Measurements from ENCODE around the gene NOVA2. TPM values are rescaled to one million over a fixed set of nuclear protein-coding genes. Genes with fewer than 3 reads are reported as not detected.

NOVA2 gene
- polyA plus RNA-seq, 1 donor: 2.5 TPM

DNA sequence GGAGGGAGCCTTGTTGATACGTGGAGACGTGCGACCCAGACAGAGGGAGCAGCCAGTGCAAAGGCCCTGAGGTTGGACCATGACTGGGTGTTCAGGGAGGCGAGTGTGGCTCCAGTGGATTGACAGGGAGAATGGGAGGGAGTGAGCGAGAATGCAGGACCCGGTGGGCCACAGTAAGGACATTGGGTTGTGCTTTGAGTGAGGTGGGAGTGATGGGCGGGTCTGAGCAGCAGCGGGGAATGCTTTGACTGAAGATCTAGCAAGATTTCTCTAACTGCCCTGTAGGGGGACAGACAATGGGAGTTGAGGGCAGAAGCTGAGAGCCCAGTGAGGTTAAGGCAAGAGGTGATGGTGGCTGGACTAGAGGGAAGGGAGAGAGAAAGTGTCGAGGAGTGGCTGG lies 51.4 kb downstream of the NOVA2 start:
- peaks cover 4% of the 10 kb centered on the region for H3K27me3 ChIP-seq (ENCODE audit: control insufficient read depth, insufficient read depth, low read length)
- H3K36me3 ChIP-seq (ENCODE audit: control insufficient read depth, insufficient read depth, low read length): no peaks in the 10 kb centered on the region
- DNase-seq: no peak
- H3K4me1 ChIP-seq (ENCODE audit: control insufficient read depth, insufficient read depth, low read length): no peaks in the 10 kb centered on the region
- H3K27ac ChIP-seq (ENCODE audit: low read length): no peak overlapping the region
- H3K9me3 ChIP-seq (ENCODE audit: control insufficient read depth, low read depth, low read length): no peaks in the 10 kb centered on the region
- no CpG with 5 or more reads among the region's 9 CpGs for WGBS (ENCODE audit: insufficient coverage, low lambda C conversion rate)
- H3K4me3 ChIP-seq (ENCODE audit: low read length): no peak overlapping the region

DNA sequence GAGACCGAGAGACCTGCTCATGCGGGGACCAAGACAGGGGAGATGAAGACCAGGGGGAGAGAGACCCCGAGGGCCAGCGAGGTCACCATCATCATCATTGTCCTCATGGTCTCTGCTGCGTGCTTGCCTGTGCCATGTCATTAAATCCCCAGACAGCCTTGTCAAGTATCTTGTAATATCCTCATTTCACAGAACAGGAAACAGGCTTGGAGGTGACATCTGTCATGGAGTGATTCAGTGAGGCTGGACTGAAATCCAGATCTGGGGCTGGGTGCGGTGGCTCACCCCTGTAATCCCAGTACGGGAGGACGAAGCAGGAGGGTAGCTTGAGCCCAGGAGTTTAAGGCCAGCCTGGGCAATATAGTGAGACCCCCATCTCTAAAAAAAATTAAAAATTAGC lies 53.2 kb downstream of the NOVA2 start:
- Histone ChIP-seq H3K4me3 (ENCODE audit: low read length) (no peak overlapping the region), H3K27ac (ENCODE audit: low read length) (no peak overlapping the region), H3K4me1 (ENCODE audit: control insufficient read depth, insufficient read depth, low read length) (no peaks in the 10 kb centered on the region), H3K27me3 (ENCODE audit: control insufficient read depth, insufficient read depth, low read length) (peaks cover 4% of the 10 kb centered on the region), H3K36me3 (ENCODE audit: control insufficient read depth, insufficient read depth, low read length) (no peaks in the 10 kb centered on the region), H3K9me3 (ENCODE audit: control insufficient read depth, low read depth, low read length) (no peaks in the 10 kb centered on the region)
- WGBS (ENCODE audit: insufficient coverage, low lambda C conversion rate): 100% methylated on average over 1 of the region's 8 CpGs
- DNase-seq: no peak

DNA sequence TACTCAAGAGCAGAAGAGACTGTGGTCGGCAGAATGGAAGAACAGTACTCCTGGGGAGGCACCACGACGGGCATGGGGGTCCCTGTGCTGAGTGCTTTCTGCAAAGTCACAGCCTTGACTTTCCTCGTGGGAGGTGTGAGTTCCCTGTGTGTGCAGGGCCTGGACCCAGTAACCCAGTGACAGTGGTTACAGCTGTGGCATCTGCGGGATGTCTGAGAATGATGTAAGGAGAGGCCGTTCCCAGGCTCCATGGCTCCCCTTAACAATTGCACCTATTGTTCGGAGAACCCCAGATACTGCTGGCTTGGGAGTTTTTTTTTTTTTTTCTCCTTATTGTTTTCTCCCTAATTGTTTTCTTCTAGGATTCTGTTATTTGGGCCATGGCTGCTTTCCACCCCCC lies 54.0 kb downstream of the NOVA2 start:
- DNase-seq: no peak
- peaks cover 7% of the 10 kb centered on the region for H3K27me3 ChIP-seq (ENCODE audit: control insufficient read depth, insufficient read depth, low read length)
- no CpG with 5 or more reads among the region's 7 CpGs for WGBS (ENCODE audit: insufficient coverage, low lambda C conversion rate)
- H3K36me3 ChIP-seq (ENCODE audit: control insufficient read depth, insufficient read depth, low read length): no peaks in the 10 kb centered on the region
- no peaks in the 10 kb centered on the region for H3K9me3 ChIP-seq (ENCODE audit: control insufficient read depth, low read depth, low read length)
- no peaks in the 10 kb centered on the region for H3K4me1 ChIP-seq (ENCODE audit: control insufficient read depth, insufficient read depth, low read length)
- no peak overlapping the region for H3K4me3 ChIP-seq (ENCODE audit: low read length)
- no peak overlapping the region for H3K27ac ChIP-seq (ENCODE audit: low read length)

DNA sequence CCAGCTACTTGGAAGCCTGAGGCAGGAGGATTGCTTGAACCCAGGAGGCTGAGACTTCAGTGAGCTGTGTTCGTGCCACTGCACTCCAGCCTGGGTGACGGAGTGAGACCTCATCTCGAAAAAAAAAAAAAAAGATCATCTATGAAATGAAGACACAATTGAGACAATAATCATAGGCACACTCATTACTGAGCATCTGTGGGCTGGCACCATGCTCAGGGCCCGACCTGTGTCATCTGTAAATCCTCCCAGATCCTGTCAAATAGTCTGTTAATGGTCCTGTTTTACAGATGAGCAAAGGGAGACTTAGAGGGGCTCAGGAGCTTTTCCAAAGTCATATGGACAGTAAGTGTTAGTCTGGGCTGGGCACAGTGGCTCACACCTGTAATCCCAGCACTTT lies 54.9 kb downstream of the NOVA2 start:
- WGBS (ENCODE audit: insufficient coverage, low lambda C conversion rate): no CpG with 5 or more reads among the region's 4 CpGs
- H3K27me3 ChIP-seq (ENCODE audit: control insufficient read depth, insufficient read depth, low read length): peaks cover 10% of the 10 kb centered on the region

DNA sequence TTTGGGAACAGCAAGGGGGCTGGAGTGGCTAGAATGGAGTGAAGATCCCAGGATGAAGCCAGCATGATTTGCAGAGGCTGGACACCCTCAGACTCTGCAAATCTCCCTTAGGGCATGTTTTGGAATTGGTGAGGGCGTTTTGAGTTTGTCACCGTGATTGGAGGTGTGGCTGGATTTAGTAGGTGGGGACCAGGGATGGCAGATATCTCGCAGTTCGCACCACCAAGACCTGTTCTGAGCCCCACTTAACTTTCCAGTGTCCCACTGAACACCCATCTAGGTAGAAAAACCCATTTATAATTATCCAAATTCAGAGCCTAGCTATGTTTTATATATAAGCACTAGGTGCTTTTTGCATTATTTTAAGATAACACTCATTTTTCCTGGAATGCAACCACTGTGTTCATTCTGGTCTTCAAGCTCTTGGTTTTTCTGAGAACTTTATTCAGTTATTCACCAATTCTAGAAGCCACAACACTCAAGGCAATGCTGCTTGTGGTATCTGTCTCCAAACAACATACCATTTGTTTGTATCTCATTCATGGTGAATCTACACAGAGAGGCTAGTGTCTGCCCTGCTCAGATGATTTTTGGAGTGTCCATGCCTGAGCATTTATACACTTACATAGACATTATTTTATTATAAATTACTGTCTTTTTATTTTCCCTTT lies 56.1 kb downstream of the NOVA2 start:
- H3K4me1 ChIP-seq (ENCODE audit: control insufficient read depth, insufficient read depth, low read length): no peaks in the 10 kb centered on the region
- WGBS (ENCODE audit: insufficient coverage, low lambda C conversion rate): no CpG with 5 or more reads among the region's 4 CpGs
- no peaks in the 10 kb centered on the region for H3K36me3 ChIP-seq (ENCODE audit: control insufficient read depth, insufficient read depth, low read length)
- no peak overlapping the region for H3K27ac ChIP-seq (ENCODE audit: low read length)
- no peak overlapping the region for H3K4me3 ChIP-seq (ENCODE audit: low read length)
- DNase-seq: no peak
- H3K27me3 ChIP-seq (ENCODE audit: control insufficient read depth, insufficient read depth, low read length): peaks cover 14% of the 10 kb centered on the region
- H3K9me3 ChIP-seq (ENCODE audit: control insufficient read depth, low read depth, low read length): peaks cover 4% of the 10 kb centered on the region

More for the DNA sequence above, 54.9 kb downstream of the NOVA2 start:
- Histone ChIP-seq H3K4me3 (ENCODE audit: low read length) (no peak overlapping the region), H3K27ac (ENCODE audit: low read length) (no peak overlapping the region), H3K36me3 (ENCODE audit: control insufficient read depth, insufficient read depth, low read length) (no peaks in the 10 kb centered on the region), H3K4me1 (ENCODE audit: control insufficient read depth, insufficient read depth, low read length) (no peaks in the 10 kb centered on the region), H3K9me3 (ENCODE audit: control insufficient read depth, low read depth, low read length) (peaks cover 4% of the 10 kb centered on the region)
- no peak for DNase-seq

DNA sequence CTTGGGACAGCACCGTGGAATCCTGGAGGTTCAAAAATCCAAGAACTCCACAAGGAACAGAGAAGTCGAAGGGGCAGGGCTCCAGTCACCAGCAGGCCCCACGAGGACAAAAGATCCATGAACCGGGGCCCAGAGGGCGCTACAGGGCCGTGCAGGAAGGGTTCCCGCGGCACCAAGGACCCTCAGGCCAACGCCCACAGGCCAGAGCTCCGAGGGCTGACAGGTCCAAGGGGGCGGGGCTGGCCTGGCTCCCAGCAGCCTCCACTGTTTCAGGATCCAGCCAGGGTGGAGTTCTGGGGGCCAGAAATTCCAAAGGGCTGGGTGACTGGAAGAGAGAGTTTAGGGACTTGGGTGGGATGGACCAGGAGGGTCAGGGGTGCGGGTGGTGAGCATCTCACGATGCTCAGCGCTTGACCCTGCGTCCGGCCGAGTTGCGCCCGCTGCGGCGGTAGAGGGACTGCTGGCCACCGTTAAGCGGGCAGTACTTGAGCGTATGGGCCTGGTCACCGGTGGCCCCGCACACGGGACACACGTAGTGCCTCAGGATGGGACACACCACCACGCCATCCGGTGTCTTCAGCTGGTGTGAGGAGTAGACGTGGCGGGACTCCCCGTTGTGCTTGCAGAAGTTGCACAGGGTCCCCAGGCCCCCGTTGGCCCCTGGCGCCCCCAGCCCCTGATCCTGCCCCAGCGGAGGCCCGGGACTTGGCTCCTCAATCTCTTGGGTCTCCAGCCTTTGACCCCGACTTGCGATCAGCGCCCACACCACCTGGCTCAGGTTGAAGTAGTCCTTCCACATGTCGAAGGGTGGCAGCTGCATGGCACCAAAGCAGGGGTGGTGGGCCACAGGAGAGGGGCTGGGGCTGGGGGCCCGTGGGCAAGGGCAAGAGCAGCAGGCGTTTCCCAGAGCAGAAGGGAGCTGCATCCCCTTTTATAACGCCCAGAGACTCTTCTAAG lies 59.5 kb downstream of the NOVA2 start, which contains the start of gene NANOS2:
NANOS2 (minus strand) TSS at position 905 of the 957 bp plus-strand sequence; CDS start at position 820, 85 bp downstream.
- DNase-seq: no peak
- peaks cover 4% of the 10 kb centered on the region for H3K9me3 ChIP-seq (ENCODE audit: control insufficient read depth, low read depth, low read length)
- no peak within 1 kb of the TSS for H3K27ac ChIP-seq (ENCODE audit: low read length)

DNA sequence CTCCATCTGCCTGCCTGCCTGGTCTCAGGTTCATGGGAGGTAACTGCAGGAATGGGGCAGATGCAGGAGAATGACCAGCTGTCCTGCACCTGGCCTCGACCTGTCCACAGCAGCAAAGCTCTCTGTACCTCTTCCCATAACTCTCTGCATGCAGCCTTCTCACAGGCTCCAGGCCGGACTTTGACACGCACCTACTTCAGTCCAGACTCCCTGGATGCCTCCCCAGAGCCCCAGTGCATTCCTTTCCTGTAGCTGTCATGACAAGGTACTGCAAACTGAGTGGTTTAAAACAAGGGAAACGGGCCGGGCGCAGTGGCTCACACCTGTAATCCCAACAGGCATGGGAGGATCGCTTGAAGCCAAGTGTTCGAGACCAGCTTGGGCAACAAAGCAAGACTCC lies 62.4 kb downstream of the NOVA2 start:
- peaks cover 2% of the 10 kb centered on the region for H3K4me1 ChIP-seq (ENCODE audit: control insufficient read depth, insufficient read depth, low read length)
- no peak overlapping the region for H3K27ac ChIP-seq (ENCODE audit: low read length)
- WGBS (ENCODE audit: insufficient coverage, low lambda C conversion rate): no CpG with 5 or more reads among the region's 8 CpGs
- no peaks in the 10 kb centered on the region for H3K36me3 ChIP-seq (ENCODE audit: control insufficient read depth, insufficient read depth, low read length)
- peak; percentile 56 to 71 for DNase-seq
- peaks cover 10% of the 10 kb centered on the region for H3K27me3 ChIP-seq (ENCODE audit: control insufficient read depth, insufficient read depth, low read length)
- peaks cover 4% of the 10 kb centered on the region for H3K9me3 ChIP-seq (ENCODE audit: control insufficient read depth, low read depth, low read length)
- no peak overlapping the region for H3K4me3 ChIP-seq (ENCODE audit: low read length)

More for the DNA sequence above, 59.5 kb downstream of the NOVA2 start, which contains the start of gene NANOS2:
- H3K27me3 ChIP-seq (ENCODE audit: control insufficient read depth, insufficient read depth, low read length): peaks cover 10% of the 10 kb centered on the region
- H3K36me3 ChIP-seq (ENCODE audit: control insufficient read depth, insufficient read depth, low read length): no peaks in the 10 kb centered on the region
- no peak within 1 kb of the TSS for H3K4me3 ChIP-seq (ENCODE audit: low read length)
- H3K4me1 ChIP-seq (ENCODE audit: control insufficient read depth, insufficient read depth, low read length): peaks cover 2% of the 10 kb centered on the region
- WGBS (ENCODE audit: insufficient coverage, low lambda C conversion rate): no CpG with 5 or more reads among the region's 44 CpGs

DNA sequence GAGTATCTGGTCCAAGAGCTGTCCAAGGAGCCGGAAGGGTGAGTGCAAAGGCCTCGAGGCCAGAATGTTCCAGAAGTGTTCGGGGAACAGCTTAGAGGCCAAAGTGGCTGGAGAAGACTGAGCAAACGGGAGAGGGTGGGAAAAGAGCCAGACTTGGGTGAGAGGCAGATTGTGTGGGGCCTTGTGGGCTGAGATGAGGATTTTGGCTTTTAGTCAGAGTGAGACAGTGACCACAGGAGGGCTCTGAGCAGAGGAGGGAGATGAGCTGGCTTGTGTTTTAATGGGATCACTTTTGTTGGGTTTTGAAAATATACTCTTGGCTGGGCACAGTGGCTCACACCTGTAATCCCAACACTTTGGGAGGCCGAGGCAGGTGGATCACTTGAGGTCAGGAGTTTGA lies 64.7 kb downstream of the NOVA2 start:
- WGBS (ENCODE audit: insufficient coverage, low lambda C conversion rate): no CpG with 5 or more reads among the region's 5 CpGs
- H3K27me3 ChIP-seq (ENCODE audit: control insufficient read depth, insufficient read depth, low read length): peaks cover 6% of the 10 kb centered on the region
- H3K4me3 ChIP-seq (ENCODE audit: low read length): no peak overlapping the region
- H3K4me1 ChIP-seq (ENCODE audit: control insufficient read depth, insufficient read depth, low read length): peaks cover 2% of the 10 kb centered on the region
- DNase-seq: no peak
- no peaks in the 10 kb centered on the region for H3K36me3 ChIP-seq (ENCODE audit: control insufficient read depth, insufficient read depth, low read length)
- H3K27ac ChIP-seq (ENCODE audit: low read length): no peak overlapping the region
- H3K9me3 ChIP-seq (ENCODE audit: control insufficient read depth, low read depth, low read length): no peaks in the 10 kb centered on the region

DNA sequence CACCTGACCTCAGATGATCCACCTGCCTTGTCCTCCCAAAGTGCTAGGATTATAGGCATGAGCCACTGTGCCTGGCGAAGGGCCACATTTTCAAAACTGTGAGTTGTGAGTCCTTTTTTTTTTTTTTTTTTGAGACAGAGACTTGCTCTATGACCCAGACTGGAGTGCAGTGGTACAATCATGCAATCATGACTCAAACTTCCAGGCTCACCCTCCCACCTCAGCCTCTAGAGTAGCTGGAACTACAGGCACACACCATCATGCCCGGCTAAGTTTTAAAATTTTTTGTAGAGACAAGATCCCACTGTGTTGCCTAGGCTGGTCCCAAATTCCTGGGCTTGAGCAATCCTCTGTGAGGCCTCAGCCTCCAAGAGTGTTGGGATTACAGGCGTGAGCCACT lies 67.4 kb downstream of the NOVA2 start:
- Histone ChIP-seq H3K4me3 (ENCODE audit: low read length) (no peak overlapping the region), H3K36me3 (ENCODE audit: control insufficient read depth, insufficient read depth, low read length) (no peaks in the 10 kb centered on the region), H3K9me3 (ENCODE audit: control insufficient read depth, low read depth, low read length) (no peaks in the 10 kb centered on the region), H3K27ac (ENCODE audit: low read length) (no peak overlapping the region), H3K4me1 (ENCODE audit: control insufficient read depth, insufficient read depth, low read length) (peaks cover 8% of the 10 kb centered on the region), H3K27me3 (ENCODE audit: control insufficient read depth, insufficient read depth, low read length) (peaks cover 2% of the 10 kb centered on the region)
- DNase-seq: no peak
- WGBS (ENCODE audit: insufficient coverage, low lambda C conversion rate): no CpG with 5 or more reads among the region's 3 CpGs

DNA sequence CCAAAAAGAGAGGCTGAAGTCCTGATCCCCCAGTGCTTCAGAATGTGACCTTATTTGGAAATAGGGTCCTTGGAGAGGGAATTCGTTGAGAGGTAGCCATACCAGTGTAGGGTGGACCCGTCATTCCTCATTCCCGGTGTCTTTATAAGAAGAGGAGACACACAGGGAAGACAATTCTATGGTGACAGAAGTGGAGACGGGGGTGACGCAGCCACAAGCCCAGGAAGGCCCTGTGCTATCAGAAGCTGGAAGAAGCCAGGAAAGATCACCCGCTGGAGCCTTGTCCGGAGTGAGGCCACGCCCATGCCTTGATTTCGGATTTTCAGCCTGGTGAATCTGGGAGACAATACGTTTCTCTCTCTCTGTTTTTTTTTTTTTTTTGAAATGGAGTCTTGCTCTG lies 68.7 kb downstream of the NOVA2 start:
- DNase-seq: no peak
- Histone ChIP-seq H3K36me3 (ENCODE audit: control insufficient read depth, insufficient read depth, low read length) (peaks cover 2% of the 10 kb centered on the region), H3K9me3 (ENCODE audit: control insufficient read depth, low read depth, low read length) (no peaks in the 10 kb centered on the region), H3K4me3 (ENCODE audit: low read length) (no peak overlapping the region), H3K27me3 (ENCODE audit: control insufficient read depth, insufficient read depth, low read length) (peaks cover 2% of the 10 kb centered on the region), H3K27ac (ENCODE audit: low read length) (no peak overlapping the region), H3K4me1 (ENCODE audit: control insufficient read depth, insufficient read depth, low read length) (peaks cover 9% of the 10 kb centered on the region)
- 50% methylated on average over 1 of the region's 10 CpGs for WGBS (ENCODE audit: insufficient coverage, low lambda C conversion rate)
